HL-60/S4 treated with phorbol 12-myristate 13-acetate at 8.2 ng/mL for 4 days and 3 days (cell line): ENCODE results near the gene SLC13A3.

Experiments used
- in situ Hi-C: fragments of 300-500 bp; cut with MboI; formaldehyde crosslinking; loops from 2 replicates; pipeline ENCODE4 v1.15.0; 2022; ENCODE audit warnings: low sequenced_read_pairs

SLC13A3 gene, protein sequence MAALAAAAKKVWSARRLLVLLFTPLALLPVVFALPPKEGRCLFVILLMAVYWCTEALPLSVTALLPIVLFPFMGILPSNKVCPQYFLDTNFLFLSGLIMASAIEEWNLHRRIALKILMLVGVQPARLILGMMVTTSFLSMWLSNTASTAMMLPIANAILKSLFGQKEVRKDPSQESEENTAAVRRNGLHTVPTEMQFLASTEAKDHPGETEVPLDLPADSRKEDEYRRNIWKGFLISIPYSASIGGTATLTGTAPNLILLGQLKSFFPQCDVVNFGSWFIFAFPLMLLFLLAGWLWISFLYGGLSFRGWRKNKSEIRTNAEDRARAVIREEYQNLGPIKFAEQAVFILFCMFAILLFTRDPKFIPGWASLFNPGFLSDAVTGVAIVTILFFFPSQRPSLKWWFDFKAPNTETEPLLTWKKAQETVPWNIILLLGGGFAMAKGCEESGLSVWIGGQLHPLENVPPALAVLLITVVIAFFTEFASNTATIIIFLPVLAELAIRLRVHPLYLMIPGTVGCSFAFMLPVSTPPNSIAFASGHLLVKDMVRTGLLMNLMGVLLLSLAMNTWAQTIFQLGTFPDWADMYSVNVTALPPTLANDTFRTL

DNA sequence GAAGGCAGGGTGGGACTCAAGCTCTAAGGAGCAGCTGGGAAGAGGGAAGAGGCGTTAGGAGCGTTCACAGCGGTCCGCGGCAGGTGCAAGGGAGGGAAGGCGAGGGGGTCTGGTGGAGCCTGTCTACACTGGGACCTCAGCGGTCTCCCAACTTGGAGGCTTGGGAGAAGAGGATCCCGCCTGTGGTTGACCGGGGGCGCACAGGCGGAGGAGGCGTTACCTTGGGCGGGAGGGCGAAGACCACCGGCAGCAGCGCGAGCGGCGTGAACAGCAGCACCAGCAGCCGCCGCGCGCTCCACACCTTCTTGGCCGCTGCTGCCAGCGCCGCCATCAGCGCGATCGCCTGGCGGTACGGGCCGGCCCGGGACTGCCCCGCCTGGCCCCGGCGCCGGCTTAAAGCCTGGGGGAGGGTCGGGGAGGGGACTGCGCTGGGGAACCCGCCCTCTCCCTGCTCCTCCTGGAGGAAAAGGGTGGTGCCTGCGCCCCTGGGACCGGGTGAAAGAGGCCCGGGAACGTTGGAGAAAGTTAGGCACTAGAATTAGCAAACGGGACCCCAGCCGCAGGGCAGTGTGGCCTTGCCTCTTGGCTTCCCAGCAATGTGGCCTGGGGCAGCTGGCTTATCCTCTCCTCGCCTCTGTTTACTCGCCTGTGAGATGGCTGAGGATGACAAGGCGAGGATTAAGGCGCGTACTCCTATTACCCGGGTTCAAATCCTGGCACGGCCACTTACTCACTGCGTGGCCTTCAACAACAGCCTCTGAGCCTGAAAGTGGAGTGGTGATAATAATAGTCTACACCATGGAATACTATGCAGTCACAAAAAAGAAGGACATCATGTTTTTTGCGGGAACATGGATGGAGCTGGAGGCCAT lies at the start of gene SLC13A3:
Gene SLC13A3, minus strand, starts transcription at position 369 of the 872 bp plus-strand sequence. Its CDS starts 38 bp downstream, at position 331.
- in situ Hi-C loops = no loop called here

DNA sequence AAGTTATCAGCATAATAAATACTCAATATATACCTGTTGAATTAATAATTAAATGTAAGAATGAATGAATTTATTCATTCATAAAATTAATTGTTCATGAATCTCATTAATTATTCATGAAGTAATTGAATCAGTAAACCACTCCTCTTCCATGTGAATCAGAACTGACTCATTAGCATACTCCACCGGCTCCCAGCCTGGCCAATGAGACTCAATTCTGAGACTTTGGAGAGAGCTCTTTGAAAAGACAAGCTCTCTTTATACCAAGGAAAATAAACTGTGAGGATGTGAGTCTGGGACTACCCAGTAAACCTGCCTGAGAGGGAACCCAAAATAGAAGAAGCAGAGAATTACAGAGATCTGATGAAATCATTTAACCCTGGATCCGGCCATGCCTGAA lies 49.8 kb upstream of the SLC13A3 start:
- in situ Hi-C loops = no loop called here

DNA sequence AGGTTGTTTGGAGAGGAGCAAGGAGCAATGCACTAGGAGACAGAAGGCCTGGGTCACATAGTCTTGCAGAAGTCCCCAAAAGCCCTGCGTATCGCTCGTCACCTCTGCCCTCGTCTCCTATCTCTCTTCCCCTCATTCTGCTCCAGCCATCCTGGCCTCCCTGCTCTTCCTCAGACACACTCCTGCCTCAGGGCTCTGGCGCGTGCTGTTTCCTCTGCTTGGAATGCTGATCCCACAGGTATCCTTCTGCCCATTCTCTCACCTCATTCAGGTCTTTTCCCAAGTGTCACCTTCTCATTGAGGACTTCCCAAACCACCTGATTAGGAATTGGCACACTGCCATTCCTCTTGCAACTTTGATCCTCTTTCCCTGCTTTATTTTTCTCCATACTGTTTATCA lies 49.2 kb upstream of the SLC13A3 start:
- in situ Hi-C loops = no loop called here

DNA sequence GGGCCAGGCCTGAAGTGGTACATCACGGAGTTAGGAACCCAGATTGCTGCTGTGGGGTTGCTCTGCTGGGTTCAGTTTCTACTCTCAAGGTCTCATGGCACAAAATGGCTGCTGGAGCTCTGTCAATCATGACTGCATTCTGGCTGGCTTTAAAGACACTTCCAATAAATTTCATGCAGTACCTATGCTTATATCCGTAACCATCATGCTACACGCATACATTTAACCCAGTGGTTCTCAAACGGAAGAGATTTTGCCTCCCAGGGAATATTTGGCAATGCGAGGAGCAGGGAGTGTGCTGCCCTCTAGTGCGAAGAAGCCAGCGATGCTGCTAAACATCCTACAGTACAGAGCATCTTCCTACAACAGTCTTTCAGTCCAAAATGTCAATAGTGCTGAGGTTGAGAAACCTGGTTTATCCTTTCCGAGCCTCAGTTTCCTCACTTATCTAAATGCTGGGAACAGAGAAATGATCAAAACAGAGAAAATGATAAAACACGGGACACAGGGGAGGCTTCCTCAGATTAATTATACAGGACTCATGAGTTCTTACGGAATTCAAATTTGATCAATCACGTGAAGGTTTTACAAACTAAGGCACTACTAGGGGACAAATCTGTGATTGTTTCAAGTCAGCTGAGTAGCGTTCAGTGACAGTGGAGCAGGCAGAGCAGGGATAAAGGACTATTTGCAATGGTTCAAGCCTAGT lies 48.5 kb upstream of the SLC13A3 start:
- in situ Hi-C loops = no loop called here

DNA sequence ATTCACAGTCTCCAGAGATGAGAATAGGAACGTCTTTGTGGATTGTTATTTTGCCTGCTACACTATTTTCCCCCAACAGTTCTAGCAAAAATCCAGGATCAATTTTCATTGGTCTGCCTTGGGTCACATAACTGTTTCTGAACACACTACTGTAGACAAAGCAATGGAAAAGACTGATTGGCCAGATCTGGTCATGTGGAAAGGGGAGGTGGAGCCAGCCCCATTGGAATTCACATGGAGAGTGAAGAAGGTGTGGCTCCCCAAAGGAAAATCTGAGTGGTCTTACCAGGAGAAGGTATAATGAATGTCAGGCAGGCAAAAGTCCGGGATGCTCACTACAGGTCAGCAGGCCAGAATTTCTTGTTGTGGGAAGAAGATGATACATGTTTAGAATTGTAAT lies 47.5 kb upstream of the SLC13A3 start:
- in situ Hi-C loops = no loop called here

DNA sequence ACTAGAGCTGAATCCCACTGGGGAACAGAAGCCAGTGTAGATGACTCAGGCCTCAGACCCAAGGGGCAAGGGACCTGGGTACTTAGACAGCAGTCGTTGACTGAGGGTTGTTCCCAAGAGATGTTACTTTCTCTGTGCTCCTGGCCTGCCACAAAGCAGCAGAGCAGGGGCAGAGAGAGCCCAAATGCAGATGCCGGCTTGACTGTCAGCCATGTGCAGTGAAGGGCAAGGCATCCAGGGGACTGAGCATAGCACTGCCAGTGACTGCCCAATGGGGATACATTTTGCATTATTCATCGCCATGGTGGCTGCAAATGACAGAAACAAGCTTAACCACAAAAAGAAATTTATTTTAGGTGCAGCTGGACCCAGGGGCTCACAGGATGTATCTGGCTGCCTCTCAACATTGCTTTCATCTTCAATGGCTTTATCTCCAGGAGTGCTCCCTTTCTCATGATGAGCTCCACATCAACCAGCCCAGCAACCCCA lies 45.6 kb upstream of the SLC13A3 start:
- in situ Hi-C loops = no loop called here

DNA sequence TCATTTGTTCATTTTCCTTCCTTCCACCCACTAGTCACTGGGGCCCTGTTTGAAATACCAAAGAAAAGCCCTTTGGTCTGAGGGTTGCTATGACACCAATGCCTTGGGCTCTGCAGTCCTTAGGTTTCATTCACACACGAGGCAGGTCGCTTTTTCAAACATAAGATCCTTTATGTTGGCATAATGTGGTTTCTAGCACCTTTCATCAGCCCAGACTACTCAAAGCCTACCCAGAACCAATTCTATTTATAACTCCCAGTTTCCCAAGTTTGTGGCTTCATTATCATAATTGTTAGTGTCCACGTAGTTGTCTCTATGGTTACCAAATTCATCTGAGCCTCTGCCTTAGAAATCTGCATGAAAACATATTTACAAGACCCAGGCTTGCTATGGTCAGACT lies 44.6 kb upstream of the SLC13A3 start:
- in situ Hi-C loops = no loop called here

DNA sequence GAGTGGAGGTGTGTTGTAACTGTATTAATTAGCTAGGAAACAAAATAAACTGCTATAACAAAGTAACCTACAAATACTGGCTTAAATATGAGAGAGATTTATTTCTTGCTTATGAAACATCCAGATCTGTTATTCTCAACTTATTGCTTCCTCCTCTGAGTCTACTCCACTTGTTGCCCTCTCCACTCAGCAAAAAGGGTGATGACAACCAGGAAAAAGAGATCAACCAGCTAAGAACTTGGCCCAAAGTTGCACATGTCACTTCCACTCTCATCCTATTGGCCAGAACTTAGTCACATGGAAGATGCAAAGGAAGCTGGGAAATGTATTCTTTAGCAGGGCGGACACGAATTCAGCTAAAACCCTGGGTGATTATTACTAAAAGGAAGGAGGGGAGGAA lies 43.2 kb upstream of the SLC13A3 start:
- in situ Hi-C loops = no loop called here

DNA sequence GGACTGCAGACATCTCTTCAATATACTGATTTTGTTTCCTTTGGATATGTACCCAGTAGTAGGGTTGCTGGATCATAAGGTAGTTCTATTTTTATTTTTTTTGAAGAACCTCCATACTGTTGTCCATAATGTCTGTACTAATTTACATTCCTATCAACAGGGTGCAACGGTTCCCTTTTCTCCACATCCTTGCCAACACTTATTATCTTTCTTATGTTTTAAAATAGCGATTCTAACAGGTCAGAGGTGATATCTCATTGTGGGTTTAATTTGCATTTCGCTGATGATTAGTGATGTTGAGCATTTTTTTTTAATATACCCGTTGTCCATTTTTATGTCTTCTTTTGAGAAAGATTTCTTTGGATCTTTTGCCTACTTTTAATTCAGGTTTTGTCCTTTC lies 39.9 kb upstream of the SLC13A3 start:
- in situ Hi-C loops = no loop called here

DNA sequence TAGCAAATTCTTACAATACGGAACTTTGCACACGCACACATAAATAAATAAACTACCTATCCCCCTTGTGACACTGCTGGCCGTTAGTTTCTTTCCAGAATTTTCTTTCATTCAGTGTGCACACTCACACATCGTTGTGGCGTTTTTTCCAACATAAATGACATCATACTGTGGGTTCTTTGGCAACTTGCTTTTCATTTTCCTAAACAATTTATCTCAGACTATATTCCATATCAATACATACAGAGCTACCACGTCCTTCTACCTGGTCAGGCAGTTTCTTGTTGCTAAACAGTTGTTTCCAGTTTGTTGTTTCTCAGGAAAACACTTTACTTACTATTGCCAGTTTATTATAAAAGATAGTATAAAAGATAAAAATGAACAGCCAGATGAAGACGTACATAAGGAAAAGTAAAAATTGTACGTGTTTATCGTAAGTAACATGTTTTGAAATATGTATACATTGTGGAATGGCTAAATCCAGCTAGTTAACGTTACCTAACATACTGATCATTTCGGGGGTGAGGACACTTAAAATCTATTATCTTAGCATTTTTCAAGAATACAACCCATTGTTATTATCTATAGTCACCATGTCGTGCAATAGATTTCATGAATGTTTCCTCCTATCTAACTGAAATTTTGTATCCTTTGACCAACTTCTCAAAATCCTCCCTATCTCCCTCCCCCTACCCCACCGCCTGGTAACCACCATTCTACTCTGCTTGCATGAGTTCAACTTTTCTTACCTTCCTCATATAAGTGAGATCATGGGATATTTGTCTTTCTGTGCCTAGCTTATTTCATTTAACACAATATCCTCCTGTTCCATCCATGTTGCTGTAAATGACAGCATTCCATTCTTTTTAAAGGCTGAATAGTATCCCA lies 39.2 kb upstream of the SLC13A3 start:
- in situ Hi-C loops = no loop called here

DNA sequence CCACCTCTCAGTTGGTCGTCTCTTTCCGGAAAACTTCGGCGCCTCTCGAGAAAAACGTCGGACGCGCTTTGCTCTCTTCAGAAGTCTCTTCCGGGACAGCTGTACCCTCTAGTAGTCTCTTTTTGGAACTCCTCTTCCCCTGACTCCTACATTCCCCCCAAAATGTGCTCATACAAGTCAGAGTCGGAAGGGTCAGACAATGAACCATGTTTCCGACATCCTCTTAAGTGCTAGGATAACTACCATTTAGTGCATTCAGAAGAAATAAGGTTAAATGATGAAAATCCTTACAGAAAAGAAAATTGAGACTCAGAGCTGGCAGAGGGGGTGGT lies 38.5 kb upstream of the SLC13A3 start:
- in situ Hi-C loops = loop anchor here (10.0 kb wide), 1 partner anchor 155 kb away; no protein-coding TSS in a partner anchor

DNA sequence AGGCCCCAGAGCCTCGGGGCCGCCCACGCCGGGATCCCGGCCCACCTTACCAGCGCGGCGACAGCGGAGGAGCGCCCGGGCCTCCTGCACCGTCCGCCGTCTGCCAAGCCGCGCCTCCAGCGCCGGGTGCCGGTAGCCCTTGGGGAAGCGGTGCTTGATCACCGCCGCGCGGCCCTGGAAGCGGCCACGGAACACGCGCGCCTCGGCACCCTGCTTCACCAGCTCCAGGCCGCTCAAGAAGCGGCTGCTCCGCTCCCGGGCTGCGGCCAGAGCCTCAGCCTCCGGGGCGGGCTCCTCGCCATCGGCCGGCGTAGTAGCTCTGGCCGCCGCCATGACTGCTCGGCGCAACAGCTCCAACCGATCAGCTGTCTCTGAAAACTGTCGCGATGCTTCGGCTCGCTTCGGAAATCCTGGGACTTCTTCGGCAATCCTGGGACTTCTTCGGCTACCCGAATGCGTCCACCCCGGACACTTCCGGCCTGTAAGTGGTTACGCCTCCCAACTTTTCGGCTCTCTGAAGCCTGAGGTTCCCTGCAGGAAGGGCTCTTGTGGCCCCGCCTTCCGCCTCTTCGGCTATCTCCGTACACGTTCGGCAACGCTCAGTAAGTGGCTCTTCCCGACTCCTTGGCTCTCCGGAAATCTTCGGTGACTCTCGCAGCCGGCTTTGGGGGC lies 38.0 kb upstream of the SLC13A3 start, which contains the start of gene TP53RK:
Gene TP53RK, minus strand, starts transcription at position 363 of the 672 bp plus-strand sequence. Its CDS starts 30 bp downstream, at position 333.
- in situ Hi-C loops = loop anchor here (10.0 kb wide), 1 partner anchor 154 kb away; no protein-coding TSS in a partner anchor

DNA sequence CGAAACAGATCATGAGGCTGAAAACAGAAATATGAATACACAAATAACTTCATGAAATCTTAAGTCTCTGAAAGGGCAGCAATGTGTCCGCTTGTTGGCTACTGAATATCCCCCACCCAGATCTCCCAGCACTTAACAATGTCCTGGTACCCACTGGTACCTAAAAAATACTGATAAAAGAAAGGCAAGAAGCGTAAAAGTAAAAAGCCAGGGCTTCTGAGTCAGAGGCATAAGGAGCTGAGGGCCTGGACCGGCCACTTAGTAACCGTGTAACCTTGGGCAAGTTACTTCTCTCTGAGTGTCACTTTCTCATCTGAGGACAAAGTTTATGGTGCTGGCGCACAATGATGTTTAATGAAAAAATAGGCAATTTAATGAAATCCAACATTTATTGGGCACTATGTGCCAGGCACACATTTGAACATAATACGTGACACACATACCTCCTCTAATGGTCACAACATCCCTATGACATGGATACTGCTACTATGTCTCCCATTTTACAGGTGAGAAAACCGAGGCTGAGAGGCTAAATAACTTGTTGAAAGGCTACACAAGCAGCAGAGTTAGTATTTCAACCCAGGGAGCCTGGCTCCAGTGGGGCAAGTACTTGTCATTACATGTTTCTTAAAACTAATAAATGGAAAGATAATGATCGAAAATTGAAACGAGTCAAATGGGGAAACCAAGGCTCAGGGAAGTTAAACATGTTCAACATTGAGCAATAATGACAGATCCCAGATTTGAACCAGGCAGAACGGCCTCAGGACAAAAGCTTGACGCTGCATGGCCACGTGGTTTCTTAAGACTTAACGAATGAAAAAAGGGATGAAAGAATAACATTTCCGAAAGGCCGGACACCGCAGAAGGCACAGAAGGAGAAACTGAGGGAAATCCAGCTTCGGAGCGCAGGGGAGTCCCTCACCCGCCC lies 37.2 kb upstream of the SLC13A3 start:
- in situ Hi-C loops = loop anchor here (10.0 kb wide), 1 partner anchor 154 kb away; no protein-coding TSS in a partner anchor

DNA sequence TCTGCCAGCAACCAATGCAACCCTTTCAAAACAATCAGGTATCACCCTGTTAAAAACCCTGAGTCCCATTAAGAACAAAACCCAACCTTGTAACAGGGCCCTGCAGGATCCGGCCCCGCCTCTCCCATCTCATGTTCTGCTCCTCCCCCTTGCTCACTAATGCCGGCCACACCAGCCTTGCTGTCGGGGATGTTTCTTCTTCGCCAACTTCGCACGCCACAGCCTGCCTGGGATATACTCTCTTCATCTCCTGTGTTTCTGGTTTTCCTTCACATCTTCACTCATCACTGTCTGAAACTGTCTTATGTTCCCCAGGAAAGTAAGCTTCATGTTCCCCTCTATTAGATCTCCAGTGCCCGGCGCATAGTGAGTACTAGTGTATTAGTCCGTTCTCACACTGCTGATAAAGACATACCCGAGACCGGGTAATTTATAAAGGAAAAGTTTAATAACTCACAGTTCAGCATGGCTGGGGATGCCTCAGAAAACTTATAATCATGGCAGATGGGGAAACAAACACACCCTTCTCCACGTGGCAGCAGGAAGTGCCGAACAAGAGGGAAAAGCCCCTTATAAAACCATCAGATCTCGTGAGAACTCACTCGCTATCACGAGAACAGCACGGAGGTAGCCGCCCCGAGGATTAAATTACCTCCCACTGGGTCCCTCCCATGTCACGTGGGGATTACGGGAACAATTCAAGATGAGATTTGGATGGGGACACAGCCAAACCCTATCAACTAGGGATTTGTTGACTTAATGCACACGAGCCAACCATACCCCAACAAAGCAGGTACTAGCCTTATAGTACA lies 32.9 kb upstream of the SLC13A3 start:
- in situ Hi-C loops = loop anchor here (10.0 kb wide), 1 partner anchor 149 kb away; no protein-coding TSS in a partner anchor

DNA sequence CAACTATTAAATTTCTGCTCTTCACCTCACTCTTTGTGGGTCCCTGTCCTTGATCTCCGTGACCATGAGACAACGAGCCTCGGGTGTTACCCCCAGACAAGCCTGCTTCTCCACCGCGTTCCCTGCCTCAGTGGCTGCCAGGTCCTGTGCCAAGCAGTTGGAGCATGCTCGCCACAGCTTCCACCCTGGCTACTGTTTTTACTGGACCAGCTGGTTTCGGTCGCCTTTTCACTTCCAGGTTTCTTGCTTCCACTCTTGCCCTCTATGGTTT lies 32.3 kb upstream of the SLC13A3 start:
- in situ Hi-C loops = loop anchor here (10.0 kb wide), 1 partner anchor 149 kb away; no protein-coding TSS in a partner anchor

DNA sequence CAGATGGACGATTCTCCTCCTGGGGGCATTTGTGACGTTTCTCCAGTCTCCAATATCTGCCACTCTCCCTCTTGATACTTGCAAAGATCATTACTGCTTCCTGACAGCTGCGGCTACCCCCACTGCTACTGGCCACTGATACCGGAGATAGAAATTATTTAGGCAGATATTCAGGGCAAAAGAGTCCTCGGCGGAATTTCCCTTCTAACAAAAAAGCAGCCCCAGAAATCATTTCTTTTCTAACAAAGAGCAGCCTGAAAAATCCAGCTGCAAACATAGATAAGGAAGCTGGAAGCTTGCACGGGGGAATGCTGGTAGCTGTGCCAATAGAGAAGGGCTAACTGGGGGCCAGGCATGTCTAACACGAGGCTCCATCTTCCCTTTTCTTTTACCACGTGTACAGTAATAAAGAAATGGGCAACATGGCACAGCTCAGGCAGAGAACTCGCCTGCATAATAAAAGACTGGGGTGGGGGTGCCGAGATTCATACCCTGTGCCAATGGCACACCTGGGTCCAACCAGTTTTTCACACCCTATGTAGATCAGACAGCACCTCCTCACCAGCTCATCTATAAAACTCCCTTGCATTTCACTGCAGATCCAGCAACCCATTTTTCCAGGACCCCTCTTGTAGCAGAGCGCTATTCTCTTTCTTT lies 31.9 kb upstream of the SLC13A3 start:
- in situ Hi-C loops = loop anchor here (10.0 kb wide), 1 partner anchor 148 kb away; no protein-coding TSS in a partner anchor
